GM12878 (cell line): ENCODE results near the gene C2orf92.

ENCODE experiments used
- CTCF ChIP-seq, 3 experiments: IDR thresholded peaks in 2 of 3; conservative IDR thresholded peaks in 1 of 3; 2 replicates each; pipeline ENCODE4 v1.5.1; 2011; ENCODE audit warnings: low read depth in 3 of 3, low read length in 3 of 3, mild to moderate bottlenecking in 3 of 3, control low read depth in 2 of 3, moderate library complexity in 2 of 3, inconsistent platforms in 1 of 3, mixed read lengths in 1 of 3; ENCODE audit not compliant: control insufficient read depth in 2 of 3, insufficient read depth in 1 of 3; ENCODE audit errors: extremely low read depth in 1 of 3
- EGR1 ChIP-seq, 2 experiments: IDR thresholded peaks; 1 replicate in 1 of 2; 2 replicates in 1 of 2; pipeline ENCODE4 v1.6.1; 2011 to 2012; ENCODE audit warnings: low read depth in 2 of 2, low read length in 2 of 2, borderline replicate concordance in 1 of 2, mild to moderate bottlenecking in 1 of 2, moderate library complexity in 1 of 2
- EP300 ChIP-seq, 2 experiments: fragments of 150-350 bp in 1 of 2; IDR thresholded peaks; 2 replicates each; pipeline ENCODE4 v1.6.1; 2011 to 2012; ENCODE audit warnings: low read depth in 2 of 2, low read length in 2 of 2, borderline replicate concordance in 1 of 2, improper control_type of control experiment in 1 of 2, inconsistent platforms in 1 of 2; ENCODE audit not compliant: control insufficient read depth in 1 of 2
- PBX3 ChIP-seq: IDR thresholded peaks from 2 replicates; pipeline ENCODE4 v1.6.1; 2011; ENCODE audit warnings: mild to moderate bottlenecking, low read depth, low read length, moderate library complexity; ENCODE audit not compliant: insufficient replicate concordance
- REST ChIP-seq: IDR thresholded peaks from 2 replicates; pipeline ENCODE4 v1.6.1; 2012; ENCODE audit warnings: mild to moderate bottlenecking, low read depth, low read length

- no peak for TF ChIP-seq EGR1 (IDR thresholded peaks at IDR 0.05; ENCODE audit: borderline replicate concordance in 1 of 2, low read depth in 2 of 2, low read length in 2 of 2)
- TF ChIP-seq CTCF (IDR thresholded peaks at IDR 0.05 in 2 of 3, conservative IDR thresholded peaks at IDR 0.05 in 1 of 3; ENCODE audit: control insufficient read depth in 2 of 3, extremely low read depth in 1 of 3, insufficient read depth in 1 of 3, low read depth in 3 of 3, low read length in 3 of 3): no peak
- no peak for TF ChIP-seq EP300 (IDR thresholded peaks at IDR 0.05; ENCODE audit: borderline replicate concordance in 1 of 2, control insufficient read depth in 1 of 2, low read depth in 2 of 2, low read length in 2 of 2)
- no peak for TF ChIP-seq PBX3
- TF ChIP-seq REST: no peak
Measured at GRCh38 chr2:97720746-97721145, 51.2 kb downstream of the C2orf92 start.
